ENCODE data around the gene CFAP251. TPM values are rescaled to one million over a fixed set of nuclear protein-coding genes. Genes with fewer than 3 reads are reported as not detected.
"Not testable (repeated sequence)": the region's sequence is repeated elsewhere in the genome, so short reads cannot be mapped to it uniquely, and the experiment has no call there.

Gene CFAP251
- polyA plus RNA-seq, 1 donor: 14.5 TPM

DNA sequence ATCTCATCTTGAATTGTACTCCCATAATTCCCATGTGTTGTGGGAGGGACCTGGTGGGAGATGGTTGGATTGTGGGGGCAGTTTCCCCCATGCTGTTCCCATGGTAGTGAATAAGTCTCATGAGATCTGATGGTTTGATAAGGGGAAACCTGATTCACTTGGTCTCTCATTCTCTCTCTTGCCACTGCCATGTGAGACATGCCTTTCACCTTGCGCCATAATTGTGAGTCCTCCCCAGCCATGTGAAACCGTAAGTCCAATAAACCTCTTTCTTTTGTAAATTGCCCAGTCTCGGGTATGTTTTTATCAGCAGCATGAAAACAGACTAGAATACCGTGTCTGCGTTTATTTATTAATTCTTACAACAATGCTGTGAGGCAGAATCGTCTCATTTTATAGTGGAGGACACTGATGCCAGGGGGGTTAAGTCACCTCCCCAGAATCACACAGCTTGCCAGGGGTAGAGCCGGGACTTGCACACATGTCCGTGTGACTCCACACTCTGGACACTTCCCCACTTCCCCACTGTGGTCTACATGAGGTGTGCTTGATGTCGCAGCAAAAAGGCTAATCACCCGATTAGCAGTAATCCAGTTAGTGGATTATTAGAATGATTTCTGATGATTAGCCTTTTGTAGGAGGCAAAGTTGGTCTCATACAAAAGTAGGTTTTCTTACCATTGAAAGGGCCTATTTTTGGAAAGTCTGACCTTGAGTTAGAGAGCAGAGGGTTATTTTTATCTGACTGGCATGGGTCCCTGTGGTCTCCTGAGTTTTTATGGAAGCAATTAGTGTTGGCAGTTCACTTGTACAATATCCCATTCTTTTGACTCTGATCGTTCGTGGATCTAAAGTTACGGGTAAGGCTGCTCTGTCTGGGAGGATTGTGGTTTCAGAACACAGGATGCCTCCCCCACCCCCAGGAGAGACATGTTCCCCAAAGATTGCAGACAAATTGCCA lies 55.9 kb downstream of the CFAP251 start:
- no peak for DNase-seq

DNA sequence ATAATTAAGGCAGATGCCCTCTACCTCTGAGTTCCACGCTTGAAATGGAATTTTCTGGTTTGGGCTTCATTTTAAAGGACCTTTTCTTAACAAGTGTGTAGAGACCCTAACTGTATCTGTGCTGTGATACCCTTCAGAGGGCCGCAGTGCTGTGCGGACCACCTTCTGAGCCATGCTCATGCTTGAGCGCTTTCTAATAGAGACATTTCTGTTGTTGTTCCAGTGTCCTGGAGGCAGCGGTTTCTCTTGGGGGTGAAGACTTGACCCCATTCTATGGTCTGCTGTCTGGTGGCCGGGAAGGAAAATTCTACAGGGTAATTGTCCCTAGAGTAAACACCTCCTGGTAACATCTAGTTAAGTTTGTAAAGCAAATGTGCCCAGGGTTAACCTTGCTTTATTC lies 56.6 kb downstream of the CFAP251 start:
- DNase-seq: no peak

DNA sequence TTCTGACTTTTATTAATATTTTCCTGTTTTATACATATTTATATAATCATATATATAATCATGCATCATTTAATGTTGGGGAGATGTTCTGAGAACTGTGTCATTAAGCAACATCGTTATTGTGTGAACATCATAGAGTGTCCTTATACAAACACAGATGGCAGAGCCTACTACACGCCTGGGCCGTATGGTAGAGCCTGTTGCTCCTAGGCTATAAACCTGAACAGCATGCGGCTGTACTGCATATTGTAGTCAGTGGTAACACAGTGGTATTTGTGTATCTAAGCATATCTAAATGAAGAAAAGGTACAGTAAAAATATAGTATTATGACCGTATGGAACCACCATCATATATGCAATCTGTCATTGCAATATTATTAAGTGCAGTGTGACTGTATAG lies 58.6 kb downstream of the CFAP251 start:
- no peak for DNase-seq

DNA sequence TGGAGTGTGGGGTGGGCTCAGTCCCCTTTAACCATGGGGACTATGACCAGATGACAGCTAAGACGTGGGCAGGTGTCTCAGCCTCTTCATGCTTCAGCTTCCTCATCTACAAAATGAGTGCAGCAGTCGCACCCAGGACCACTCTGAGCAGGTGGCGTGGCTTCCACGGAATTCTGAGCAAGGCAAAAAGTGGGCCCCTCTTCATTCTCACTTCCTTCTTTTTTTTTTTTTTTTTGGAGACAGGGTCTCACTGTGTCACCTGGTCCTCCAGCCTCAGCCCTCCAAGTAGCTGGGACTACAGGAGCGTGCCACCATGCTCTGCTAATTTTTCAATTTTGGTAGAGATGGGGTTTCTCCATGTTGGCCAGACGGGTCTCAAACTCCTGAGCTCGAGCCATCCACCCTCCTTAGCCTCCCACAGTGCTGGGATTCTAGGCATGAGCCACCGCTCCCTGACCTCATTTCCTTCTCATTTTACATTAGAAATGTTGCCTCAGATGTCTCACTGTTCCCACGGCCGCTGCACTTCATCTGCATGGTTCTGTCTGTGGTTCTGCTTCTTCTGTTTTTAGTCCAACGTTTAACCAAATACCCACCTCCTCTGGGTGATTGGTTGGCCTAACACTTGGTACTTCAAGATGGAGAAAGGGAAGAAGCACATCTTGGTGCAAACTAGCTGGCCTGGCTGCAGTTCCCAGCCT lies 61.9 kb downstream of the CFAP251 start:
- DNase-seq: no peak

DNA sequence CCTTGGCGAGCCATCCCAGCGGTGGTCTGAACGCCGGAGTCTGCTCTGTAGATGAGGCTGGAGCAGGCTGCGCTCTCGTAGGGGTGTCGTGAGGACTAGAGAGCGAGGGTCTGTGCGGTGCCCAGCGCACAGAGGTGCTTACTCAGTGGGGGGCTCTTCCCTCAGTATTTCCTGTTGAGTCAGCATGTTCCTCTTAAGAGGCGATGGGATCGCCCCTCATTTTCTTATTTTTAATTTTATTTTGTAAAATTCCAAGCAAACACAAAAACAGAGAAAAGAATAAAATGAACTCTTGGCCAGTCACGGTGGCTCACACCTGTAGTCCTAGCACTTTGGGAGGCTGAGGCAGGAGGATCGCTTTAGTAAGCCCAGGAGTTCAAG lies 62.5 kb downstream of the CFAP251 start:
- no peak for DNase-seq

DNA sequence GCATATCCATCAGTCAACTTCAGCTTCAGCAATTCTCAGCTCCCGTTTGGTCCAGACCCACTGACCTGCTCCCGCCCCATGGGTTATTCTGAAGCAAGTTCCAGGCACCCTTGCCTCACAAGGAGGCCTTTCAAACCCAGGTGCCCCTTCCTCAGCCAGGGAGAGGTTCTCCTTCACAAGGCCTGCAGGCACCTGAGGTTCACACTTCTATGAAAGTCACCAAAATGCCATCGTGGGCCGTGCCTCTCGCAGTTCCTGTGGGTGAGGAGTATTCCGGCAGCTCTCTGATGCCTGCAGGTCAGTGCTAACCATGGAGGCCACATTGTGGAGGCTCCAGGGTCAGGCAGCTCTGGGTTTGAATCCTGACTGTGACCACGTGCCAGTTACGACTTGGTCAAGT lies 63.1 kb downstream of the CFAP251 start:
- DNase-seq: no peak

DNA sequence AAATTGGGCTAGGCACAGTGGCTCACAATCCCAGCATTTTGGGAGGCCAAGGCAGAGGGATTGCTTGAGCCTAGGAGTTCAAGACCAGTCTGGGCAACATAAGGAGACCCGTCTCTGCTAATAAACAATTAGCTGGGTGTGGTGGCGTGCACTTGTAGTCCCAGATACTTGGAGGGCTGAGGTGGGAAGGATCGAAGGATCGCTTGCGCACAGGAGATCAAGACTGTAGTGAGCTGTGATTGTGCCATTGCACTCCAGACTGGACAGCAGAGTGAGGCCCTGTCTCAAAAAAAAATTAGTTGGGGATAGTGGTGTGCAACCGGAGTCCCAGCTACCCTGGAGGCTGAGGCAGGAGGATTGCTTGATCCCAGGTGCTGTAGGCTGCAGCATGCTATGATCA lies 64.6 kb downstream of the CFAP251 start:
- no peak for DNase-seq

DNA sequence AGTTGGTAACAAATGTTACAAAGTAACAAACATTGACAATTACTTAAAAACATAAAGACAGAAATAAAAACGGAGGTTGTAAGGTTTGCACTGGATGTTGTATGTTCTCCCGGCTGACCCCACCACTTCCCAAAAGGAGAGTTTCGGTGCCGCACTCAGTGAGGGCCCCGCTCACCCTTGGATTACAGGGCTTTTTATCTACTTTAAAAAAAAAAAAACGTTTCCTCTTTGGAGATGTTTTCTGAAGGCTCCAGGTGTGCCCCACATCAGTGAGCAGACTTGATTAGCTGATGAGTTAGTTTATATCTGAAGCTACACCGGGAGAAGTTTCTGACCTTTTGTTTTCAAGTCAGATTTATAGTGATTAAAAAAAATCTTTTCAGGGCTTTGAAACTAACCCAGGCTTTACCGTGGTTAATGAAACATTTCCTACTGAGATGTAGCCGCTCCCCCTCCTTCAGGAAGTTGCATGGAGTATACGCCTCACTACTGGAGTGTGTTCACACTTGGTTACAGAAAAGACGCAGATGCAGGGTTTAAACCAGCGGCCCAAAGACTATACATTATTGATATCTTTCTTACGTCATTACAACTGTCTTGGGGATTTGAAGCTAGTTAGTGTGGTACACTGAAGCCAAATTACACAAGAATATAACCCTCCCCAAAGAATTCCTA lies 65.3 kb downstream of the CFAP251 start:
- peak; percentile 75 for DNase-seq

DNA sequence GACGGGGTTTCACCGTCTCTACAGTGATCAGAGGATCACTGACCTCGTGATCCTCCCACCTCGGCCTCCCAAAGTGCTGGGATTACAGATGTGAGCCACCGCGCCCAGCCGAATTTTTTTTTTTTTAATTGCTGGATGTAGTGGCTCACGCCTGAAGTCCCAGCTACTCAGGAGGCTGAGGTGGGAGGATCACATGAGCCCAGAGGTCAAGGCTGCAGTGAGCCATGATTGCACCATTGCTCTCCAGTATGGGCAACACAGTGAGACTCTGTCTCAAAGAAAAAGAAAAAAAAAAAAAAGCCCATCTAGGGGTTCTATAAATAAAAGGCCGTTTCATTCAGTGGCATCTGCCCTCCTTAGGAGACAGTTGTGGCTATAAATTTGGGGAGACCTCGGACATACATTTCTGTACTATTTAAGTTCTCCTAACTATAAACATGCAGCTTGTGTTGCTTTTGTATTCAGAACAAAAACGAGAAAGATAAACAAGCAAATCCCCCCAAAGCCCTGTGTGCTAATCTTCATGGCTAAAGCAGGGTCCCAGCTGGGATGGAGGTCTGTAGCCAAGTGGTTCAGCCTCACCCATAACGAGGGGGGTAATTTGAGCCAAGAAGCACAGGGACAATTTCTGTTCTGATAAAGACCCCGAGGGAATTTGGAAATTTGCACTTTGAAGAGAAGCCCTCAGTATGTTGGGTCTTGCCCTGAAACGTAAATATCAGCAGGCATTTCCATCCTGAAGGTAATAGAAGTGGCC lies 68.3 kb downstream of the CFAP251 start:
- no peak for DNase-seq

DNA sequence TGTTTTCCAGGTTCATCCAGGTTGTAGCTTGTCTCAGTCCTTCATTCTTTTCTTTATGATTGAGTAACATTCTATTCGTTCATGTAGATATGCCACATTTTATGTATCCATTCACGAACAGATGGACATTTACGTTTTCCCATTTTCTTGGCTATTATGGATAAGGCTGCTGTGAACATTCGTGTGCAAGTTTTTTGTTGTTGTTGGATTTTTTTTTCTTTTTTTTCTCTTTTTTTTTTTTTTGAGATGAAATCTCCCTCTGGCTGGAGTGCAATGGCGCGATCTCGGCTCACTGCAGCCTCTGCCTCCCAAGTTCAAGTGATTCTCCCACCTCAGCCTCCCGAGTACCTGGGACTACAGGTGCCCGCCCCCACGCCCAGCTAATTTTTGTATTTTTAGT lies 70.1 kb downstream of the CFAP251 start:
- not testable (repeated sequence) for DNase-seq

DNA sequence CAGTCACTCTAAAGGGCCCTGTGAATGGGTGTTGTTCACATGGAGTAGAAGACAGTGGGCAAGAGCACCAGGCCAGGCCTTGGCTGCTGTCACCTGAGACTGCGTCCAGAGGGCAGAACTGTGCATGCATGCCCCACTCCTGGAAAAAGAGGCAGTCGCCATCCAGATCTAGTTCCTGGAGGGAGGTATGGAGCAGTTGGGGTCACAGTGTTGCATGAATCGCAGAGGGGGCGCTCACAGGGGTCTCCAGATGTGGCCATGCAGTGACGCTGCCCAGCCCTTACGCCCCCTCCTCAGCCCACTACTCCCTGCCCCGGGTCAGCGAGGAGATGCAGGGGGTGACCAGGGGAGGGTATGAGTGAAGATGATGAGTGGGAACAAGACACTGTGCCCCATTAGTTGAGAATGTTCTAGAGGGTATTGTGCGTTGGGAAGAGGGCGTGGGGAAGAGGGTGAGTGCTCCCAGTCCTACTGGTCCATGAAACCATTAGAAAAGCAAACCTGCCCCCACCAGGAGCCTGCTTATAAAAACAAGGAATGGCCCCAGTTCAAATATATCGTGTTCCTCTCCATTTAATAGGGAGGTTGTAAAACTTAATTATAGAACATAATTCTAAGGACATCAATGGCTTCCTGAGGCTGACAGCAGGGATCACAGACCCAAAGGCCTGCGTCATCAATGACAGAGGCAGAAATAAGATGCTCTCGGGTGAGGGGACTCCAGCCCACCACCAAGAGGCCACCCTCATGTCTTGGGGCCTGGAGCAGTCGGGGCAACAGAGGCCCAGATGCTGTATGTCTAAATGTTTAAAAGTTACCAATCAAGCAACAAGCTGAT lies 71.1 kb downstream of the CFAP251 start:
- DNase-seq: peak; percentile 77

DNA sequence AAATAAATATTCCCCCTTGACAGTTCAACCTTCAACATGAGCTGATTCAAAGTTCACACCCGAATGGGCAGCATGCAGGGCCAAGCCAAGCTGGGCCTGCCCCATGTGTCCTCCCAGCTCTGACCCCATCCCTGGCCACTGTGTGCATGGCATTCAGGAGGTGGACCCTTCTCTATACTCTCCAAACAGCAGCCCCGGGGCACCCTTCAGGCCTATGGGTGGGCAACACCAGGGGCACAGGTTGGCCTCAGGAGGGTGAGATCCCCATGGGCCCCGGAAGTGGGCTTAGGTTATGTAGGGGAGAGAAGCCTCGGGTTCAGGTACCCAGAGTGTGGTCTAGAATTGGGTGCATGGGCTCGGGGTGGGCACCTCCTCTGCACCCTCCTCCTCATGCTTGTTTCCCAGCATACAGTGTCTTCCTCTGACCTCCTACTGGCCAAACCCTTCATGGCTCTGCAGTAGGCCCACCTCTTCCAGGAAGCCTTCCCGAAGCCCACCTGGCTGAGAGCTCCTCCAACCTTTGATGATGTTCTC lies 71.8 kb downstream of the CFAP251 start:
- no peak for DNase-seq

DNA sequence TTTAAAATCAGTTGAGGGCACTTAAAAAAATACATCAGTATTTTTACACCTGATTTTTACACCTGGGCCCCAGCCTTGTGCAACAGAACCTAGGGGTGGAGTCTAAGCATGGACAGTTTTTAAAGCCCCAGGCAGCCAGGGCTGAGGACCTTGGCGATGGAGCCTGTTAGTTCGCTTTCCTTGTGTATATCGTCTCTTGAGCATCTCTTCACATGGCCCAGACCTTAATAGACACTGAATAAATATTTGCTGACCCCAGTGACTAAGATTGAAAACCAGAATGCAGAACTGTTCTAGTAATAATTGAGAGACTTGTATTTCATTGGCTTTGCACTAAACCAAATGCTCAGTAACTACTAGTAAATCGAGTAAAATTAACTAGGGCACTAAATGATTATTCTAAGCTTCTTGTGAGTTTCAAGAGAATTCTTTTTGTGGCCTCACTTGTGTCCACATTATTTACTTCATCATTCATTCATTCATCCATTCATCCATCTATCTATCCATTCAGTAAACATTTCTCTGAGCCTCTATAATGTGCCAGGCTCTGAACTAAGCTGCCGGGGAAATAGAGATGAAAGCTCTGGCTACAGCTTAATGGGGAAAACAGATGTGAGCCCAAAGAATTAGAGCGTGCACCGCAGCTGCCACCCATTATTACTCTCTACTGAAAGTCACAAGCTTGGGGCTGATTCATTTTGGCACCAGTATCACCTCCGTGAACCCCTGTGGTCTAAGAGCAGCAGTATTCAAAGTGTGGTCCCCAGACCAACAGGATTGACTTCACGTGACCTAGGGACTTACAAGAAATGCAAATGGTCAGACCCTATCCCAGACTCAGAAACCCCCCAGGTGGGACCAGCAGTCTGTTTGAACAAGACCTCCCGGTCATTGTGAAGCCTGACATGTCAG lies 72.6 kb downstream of the CFAP251 start:
- DNase-seq: no peak

DNA sequence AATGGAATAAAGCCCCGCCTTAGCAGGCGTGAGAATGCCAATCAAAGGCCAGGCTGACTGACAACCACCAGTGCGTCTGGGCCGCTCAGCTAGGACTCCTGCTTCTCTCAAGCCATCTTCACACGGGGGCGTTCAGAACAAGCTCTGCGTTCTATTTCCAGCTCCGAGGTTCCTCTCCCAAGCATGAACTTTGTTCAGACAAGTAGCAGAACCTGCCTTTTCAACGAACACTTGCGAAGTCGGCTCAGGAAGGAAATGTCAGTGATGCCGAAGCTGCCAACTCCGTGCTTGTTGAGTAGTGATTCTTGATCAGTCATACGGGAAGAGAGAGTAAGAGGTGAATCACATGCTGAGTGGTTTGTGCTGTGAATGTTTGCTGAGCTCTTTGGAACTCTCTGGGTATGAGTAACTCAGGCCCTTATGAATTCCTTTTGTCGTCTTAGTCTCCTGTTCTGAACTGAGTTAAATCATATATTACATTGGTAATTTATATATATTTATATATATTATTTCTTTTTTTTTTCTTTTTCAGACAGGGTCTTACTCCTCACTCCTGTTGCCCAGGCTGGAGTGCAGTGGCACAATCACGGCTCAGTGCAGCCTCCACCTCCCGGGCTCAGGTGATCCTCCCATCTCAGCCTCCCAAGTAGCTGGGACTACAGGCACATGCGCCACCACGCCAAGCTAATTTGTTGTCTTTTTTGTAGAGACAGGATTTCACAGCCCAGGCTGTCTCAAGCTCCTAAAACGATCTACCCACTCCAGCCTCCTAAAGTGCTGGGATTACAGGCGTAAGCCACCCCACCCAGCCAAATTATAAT lies 73.9 kb downstream of the CFAP251 start:
- no peak for DNase-seq

DNA sequence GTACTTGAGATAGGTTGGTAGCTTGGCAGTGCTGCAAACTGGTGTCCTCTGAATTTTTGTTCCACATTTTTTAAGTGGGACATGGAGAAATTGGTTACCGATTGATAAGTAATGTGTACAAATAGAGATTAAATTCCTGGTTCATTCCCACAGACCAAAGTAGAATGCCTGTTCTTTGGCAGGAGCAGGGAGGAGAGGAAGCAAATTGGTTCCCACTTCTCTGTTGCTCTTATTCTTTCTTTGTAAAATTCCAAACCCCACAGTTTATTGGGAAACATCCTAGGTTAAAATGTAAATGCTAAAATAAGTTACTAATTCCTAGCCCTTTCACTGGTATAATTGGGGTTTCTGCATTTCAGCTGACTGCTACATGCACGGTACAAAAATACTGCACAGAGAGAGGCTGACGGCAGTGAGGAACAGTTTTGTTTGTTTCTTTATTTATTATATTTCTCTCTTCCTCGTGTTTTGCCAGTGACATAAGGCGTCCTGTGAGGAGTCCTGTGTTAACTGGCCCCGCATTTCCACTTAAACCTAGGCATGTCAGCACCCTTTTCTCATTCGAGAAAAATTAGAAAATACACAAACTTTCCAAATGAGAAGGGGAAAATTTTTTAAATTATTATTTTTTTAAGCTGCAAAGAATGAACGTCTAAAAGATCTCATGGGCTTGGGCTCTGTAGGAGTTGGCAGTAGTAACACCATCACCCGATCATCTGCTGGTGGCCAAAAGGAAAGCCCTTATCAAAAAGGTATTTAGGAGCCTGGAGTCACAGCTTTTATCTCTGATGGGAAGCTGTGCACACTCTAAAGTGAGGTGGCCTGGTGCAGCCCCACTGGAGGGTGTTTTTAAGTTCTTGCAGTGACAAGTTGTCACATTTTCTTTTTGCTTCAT lies 77.9 kb downstream of the CFAP251 start:
- no peak for DNase-seq

DNA sequence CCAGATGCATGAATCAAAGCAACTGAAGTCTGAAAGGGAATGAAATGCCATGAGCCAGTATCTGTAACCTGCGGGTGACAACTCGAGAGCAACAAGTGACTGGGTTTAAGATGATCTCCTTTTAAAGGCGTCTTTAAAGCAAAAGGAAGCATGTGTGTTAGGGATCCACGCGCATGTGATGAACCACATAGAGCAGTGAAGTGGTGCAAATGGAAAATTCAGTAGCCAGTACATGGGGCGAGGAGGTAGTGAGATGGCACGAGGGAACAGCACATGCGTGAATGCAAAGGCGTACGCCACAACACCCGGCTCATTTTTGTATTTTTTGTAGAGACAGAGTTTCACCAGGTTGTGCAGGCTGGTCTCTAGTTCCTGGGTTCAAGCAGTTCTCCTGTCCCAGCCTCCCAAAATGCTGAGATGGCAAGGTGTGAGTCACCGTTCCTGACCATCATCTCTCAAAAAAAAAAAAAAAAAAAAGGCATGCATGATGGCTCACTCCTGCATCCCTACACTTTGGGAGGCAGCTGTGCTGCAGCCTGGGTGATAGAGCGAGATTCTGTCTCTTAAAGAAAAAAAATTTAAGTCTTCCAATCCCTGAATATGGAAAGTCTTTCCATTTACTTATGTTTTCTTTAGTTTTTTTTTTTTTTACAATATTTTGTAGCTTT lies 78.7 kb downstream of the CFAP251 start:
- no peak for DNase-seq

All from left kidney (tissue), 2 donors.